Left colon (tissue), 2 donors: ENCODE measurements around the gene COLQ. TPM values are rescaled to one million over a fixed set of nuclear protein-coding genes. Genes with fewer than 3 reads are reported as not detected.
"Not testable (repeated sequence)": the region's sequence is repeated elsewhere in the genome, so short reads cannot be mapped to it uniquely, and the experiment has no call there.

Experiments
- ATAC-seq: fragments of 200-7000 bp; cut with Tn5 transposase; one replicate; pipeline ENCODE4 v1.9.1; 2020; ENCODE audit warnings: mild to moderate bottlenecking, moderate library complexity
- DNase-seq, 2 donors: peaks; one replicate each; pipeline ENCODE4 v3.0.0-alpha.2; 2020
- intact Hi-C, 2 donors: fragments of 100-400 bp; cut with DNase I in 1 of 2; cut with micrococcal nuclease in 1 of 2; formaldehyde crosslinking; loops; one replicate each; pipeline versions ENCODE4 v1.11.2 to v1.14.0; 2022; cut with DNase I, micrococcal nuclease
- long read RNA-seq: library from polyadenylated mRNA; unstranded; transcript quantifications from one replicate; pipeline ENCODE4 v2.0.0, GENCODE V29; 2021
- total RNA-seq, 2 donors: library from RNA; stranded (reverse); fragmentation: NEBNext Ultra II Directional; extraction: Animal tissue kit (Norgen Biotek cat#: 25700); gene quantifications; one replicate each; pipeline ENCODE4 v1.2.1, GENCODE V29; 2021
- donor health status: DM: no; HTN: no; CAD: no.
- donor health status: DM: yes; HTN: yes; CAD: no.

Gene COLQ
- 1 to 10 TPM; 1.3 to 1.7 TPM for total RNA-seq
- long read RNA-seq = 0 reads

DNA sequence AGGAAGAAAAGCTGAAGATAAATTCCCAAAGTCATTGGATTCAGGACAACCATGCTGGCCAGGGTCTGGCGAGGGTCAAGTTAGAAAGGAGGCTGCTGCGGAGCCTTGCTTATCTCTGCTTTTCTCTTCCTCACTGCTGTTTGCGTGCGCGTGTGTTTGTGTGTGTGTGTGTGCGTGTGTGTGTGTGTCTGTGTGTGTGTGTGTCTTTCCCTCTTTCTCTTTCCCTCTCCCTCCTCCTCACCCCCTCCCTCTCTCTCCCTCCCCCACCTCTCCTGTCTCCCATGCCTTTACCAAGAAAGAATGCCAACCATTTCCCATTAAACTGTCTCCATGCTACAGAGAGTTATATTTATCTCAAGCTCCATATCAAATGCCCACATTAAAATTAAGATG, at the start of gene COLQ:
COLQ (minus strand) TSS at position 134 of the 393 bp plus-strand sequence; CDS start at position 53, 81 bp downstream.
- ATAC-seq = no peak
- DNase-seq = no peak
- intact Hi-C loops = no loop called here

- intact Hi-C loops = no loop called here
- ATAC-seq (no peak), DNase-seq (no peak)
These were observed 41.7 kb upstream of the COLQ start for GRCh38 chr3:15563190-15563589.

DNA sequence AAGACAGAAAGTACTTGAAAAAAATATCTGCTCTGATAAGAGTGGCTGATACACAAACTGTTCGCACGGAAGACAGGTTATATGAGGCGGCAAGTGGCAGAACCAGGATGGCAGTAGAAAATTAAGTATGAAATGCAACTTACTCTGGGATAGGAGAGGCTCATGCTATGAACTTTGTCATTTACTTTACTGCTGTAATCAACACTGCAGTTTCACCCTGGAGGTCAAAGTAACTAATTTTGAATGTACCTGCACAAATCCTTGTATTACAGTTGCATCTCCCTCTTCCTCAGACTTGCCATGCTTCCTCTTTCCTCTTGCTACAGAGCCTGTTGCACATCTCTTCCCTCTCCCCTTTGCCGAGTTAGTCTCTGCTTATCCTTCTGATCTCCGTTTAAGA, 41.1 kb upstream of the COLQ start:
- DNase-seq (no peak), ATAC-seq (peak; percentile 88)
- intact Hi-C loops = no loop called here

DNA sequence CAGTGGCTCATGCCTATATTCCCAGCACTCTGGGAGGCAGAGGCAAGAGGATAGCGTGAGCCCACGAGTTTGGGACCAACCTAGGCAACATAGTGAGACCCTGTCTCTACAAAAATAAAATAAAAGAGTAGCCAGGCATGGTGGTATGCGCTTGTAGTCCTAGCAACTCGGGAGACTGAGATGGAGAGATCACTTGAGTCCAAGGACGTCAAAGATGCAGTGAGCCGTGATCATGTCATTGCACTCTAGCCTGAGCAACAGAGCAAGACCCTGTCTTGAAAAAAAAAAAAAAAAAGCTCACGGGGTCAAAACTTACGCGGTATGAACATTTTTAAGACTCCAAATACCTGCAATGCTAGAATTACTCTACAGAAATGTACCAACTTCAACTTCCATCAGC, 37.1 kb upstream of the COLQ start:
- ATAC-seq (no peak), DNase-seq (no peak)

GRCh38 chr3:15557511-15557946, 36.0 kb upstream of the COLQ start:
- DNase-seq = peak in 1 of 2 donors; percentile 43
- ATAC-seq = peak; percentile 92
- intact Hi-C loops = loop anchor here in 1 of 2 donors (10.0 kb wide), 1 partner anchor 113 kb away; no protein-coding TSS in a partner anchor

More for the DNA sequence above, 37.1 kb upstream of the COLQ start:
- intact Hi-C loops = loop anchor here in 1 of 2 donors (10.0 kb wide), 1 partner anchor 114 kb away; no protein-coding TSS in a partner anchor

- intact Hi-C loops = loop anchor here in 1 of 2 donors (10.0 kb wide), 1 partner anchor 112 kb away; no protein-coding TSS in a partner anchor
- ATAC-seq (peak; percentile 15), DNase-seq (no peak)
These were observed 35.0 kb upstream of the COLQ start for GRCh38 chr3:15556512-15556911.

DNA sequence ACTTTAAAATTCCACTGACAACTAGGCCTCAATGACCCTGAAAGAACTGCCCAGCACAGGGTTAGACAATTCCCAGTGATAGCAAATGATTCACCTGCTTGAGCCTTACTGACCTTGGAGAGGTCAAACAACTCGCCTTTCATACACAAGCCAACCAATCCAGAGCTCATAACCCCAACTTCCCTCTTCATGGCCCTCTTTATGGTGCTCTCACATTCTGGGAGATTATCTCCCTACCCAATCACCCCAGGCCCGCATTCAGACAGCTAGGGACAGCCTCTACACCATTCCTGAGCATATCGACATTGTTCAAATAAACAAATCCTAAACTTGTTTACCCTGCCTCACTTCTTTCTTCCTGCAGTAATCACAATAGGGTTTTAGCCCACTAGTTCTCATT, 32.2 kb upstream of the COLQ start:
- ATAC-seq = no peak
- intact Hi-C loops = loop anchor here in 1 of 2 donors (10.0 kb wide), 1 partner anchor 109 kb away; no protein-coding TSS in a partner anchor
- no peak for DNase-seq

DNA sequence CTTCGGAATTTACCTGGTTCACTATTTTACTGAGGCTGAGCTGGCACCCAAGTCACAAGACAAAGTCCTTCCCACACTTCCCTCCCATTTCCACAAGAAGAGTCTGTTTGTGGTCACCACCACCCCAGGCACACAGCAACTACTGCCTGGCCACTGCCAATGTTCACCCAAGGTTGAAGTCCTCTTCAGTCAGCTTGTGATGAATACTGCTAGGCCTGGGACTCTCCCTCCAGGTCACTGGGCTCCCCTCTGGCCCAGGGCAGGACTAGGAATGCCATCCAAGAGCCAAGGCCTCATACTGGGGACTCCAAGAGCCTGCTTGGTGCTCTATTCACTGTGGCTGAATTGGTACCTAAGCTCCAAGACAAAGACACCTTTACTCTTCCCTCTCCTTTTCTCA, 30.4 kb upstream of the COLQ start:
- intact Hi-C loops = loop anchor here in 1 of 2 donors (10.0 kb wide), 1 partner anchor 107 kb away; no protein-coding TSS in a partner anchor
- DNase-seq (no peak), ATAC-seq (no peak)

DNA sequence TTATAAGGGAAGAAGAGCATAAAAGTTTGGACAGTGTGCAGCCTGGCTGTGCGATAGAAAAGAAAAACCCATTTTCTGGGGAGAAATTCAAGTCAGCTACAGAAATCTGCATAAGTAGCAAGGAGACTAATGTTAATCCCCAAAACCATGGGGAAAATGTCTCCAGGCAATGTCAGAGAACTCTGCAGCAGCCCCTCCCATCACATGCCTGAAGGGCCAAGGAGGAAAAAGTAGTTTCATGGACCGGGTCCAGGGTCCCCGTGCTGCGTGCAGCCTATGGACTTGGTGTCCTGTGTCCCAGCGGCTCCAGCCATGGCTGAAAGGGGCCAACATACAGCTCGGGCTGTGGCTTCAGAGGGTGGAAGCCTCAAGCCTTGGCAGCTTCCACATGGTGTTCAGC, 28.3 kb upstream of the COLQ start:
- no peak for DNase-seq
- ATAC-seq = no peak
- intact Hi-C loops = loop anchor here in 1 of 2 donors (10.0 kb wide), 1 partner anchor 105 kb away; no protein-coding TSS in a partner anchor

DNA sequence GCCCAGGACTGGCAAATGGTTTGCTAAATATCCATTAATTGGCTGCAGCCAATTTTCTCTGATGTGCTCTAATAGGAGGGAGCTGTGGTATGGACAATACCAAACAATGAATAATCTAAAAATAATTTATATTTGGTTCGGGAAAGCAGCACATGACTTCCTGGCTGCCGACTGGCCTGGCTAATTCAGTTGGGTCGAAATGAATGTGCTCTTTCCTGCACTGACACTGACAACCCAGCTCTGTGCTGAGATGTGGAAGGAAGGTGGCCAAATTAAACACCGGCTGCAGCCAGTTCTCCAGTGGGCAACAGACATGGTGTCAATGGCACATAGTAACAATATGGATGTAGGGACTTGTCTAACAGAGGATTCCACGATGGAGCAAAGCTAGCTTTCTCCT, 21.1 kb upstream of the COLQ start:
- intact Hi-C loops = no loop called here
- ATAC-seq = no peak
- DNase-seq = no peak

DNA sequence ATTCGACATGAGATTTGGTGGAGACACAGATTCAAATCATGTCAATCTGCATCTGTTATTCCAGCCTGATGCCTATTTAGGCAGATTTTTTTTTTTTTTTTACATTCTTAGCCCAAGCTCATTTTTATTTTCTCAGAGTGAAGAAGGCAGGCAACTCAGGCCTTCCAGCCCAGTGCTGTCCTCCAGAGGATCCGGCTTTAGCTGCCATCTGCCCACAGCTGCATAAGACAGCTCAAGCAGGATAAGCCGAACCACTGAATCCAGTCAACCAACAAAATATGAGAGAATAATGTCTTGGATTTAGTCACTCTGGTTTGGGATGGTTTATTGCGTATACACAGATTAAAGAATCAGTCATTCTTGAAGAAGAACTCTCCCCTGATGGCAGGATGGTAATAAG, 19.9 kb upstream of the COLQ start:
- intact Hi-C loops = no loop called here
- DNase-seq = no peak
- no peak for ATAC-seq

- ATAC-seq (no peak), DNase-seq (no peak)
- intact Hi-C loops = no loop called here
These were observed 17.6 kb upstream of the COLQ start for GRCh38 chr3:15539066-15539465.

GRCh38 chr3:15538345-15538744, 16.8 kb upstream of the COLQ start:
- ATAC-seq (no peak), DNase-seq (no peak)
- intact Hi-C loops = no loop called here

DNA sequence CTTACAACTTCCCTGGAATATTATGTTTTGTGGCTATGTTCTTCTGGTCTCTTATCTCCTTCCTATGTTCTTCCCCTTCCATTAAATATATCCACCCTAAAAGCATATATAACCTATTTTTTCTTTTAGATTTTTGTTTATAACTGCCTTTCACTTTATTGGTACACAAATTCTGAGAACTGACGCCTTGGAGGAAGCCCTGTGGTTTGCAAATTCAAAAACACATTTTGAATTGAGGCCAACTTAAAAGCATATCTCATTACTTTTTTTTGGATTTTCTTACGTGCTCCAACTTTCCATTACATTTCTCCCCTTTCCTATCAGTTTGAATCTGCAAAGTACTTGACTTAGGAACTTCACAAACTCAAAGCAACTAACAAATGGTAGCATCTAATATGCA, 15.3 kb upstream of the COLQ start:
- no peak for DNase-seq
- intact Hi-C loops = no loop called here
- ATAC-seq = no peak

- DNase-seq = no peak
- intact Hi-C loops = no loop called here
- no peak for ATAC-seq
These were observed 14.2 kb upstream of the COLQ start for GRCh38 chr3:15535732-15536131.

- DNase-seq, ATAC-seq, intact Hi-C loops: not testable (repeated sequence)
These were observed 11.1 kb upstream of the COLQ start for GRCh38 chr3:15532614-15533013.

- intact Hi-C loops = no loop called here
- ATAC-seq (no peak), DNase-seq (no peak)
These were observed 9.8 kb upstream of the COLQ start for GRCh38 chr3:15531346-15531745.

GRCh38 chr3:15528854-15529537, 7.5 kb upstream of the COLQ start:
- ATAC-seq = no peak
- no peak for DNase-seq
- intact Hi-C loops = no loop called here

GRCh38 chr3:15527031-15527459, 5.5 kb upstream of the COLQ start:
- intact Hi-C loops = no loop called here
- no peak for ATAC-seq
- DNase-seq = no peak

GRCh38 chr3:15525790-15526189, 4.3 kb upstream of the COLQ start:
- intact Hi-C loops = no loop called here
- DNase-seq = no peak
- ATAC-seq = no peak
